Urothelium cell line (cell line): Measurements from ENCODE around the gene PCDH1.
"Not testable (repeated sequence)": the region's sequence is repeated elsewhere in the genome, so short reads cannot be mapped to it uniquely, and the experiment has no call there.

Experiments used
- DNase-seq: peaks from one replicate; pipeline ENCODE4 v3.0.0; 2011; ENCODE audit warnings: low spot score, mixed read lengths
- FAIRE-seq: peaks from 2 replicates; lab custom pipeline; 2011; peaks lifted over from hg19 to GRCh38; lab: Jason Lieb, UNC

PCDH1 gene

GRCh38 chr5:141840280-141840812 is 37.9 kb downstream of the PCDH1 start:
- FAIRE-seq = no peak
- no peak for DNase-seq

GRCh38 chr5:141839015-141839513 is 39.1 kb downstream of the PCDH1 start:
- no peak for FAIRE-seq
- DNase-seq = no peak

- no peak for FAIRE-seq
- no peak for DNase-seq
These were observed 39.7 kb downstream of the PCDH1 start for GRCh38 chr5:141838326-141839014.

- no peak for FAIRE-seq
- DNase-seq = no peak
These were observed 42.1 kb downstream of the PCDH1 start for GRCh38 chr5:141835928-141836670.

GRCh38 chr5:141834331-141834730 is 43.9 kb downstream of the PCDH1 start:
- FAIRE-seq (no peak), DNase-seq (no peak)

- DNase-seq = no peak
- FAIRE-seq = no peak
These were observed 46.1 kb downstream of the PCDH1 start for GRCh38 chr5:141832131-141832530.

GRCh38 chr5:141828162-141828561 is 50.0 kb downstream of the PCDH1 start:
- DNase-seq (no peak), FAIRE-seq (no peak)

GRCh38 chr5:141826674-141827073 is 51.5 kb downstream of the PCDH1 start:
- no peak for DNase-seq
- no peak for FAIRE-seq

- DNase-seq (no peak), FAIRE-seq (no peak)
These were observed 52.2 kb downstream of the PCDH1 start for GRCh38 chr5:141825791-141826560.

GRCh38 chr5:141825241-141825671 is 53.0 kb downstream of the PCDH1 start:
- no peak for DNase-seq
- no peak for FAIRE-seq

GRCh38 chr5:141824717-141825116 is 53.5 kb downstream of the PCDH1 start:
- DNase-seq (no peak), FAIRE-seq (no peak)

GRCh38 chr5:141823056-141823455 is 55.2 kb downstream of the PCDH1 start:
- no peak for FAIRE-seq
- DNase-seq = no peak

GRCh38 chr5:141822144-141822543 is 56.1 kb downstream of the PCDH1 start:
- DNase-seq (no peak), FAIRE-seq (no peak)

- FAIRE-seq (no peak), DNase-seq (peak; percentile 19)
These were observed 56.7 kb downstream of the PCDH1 start for GRCh38 chr5:141821430-141821925.

- DNase-seq, FAIRE-seq: not testable (repeated sequence)
These were observed 57.5 kb downstream of the PCDH1 start for GRCh38 chr5:141820686-141821085.

- DNase-seq (no peak), FAIRE-seq (no peak)
These were observed 60.6 kb downstream of the PCDH1 start for GRCh38 chr5:141817631-141818030.

GRCh38 chr5:141816598-141817399 is 61.4 kb downstream of the PCDH1 start:
- no peak for FAIRE-seq
- DNase-seq = no peak

GRCh38 chr5:141815796-141816180 is 62.4 kb downstream of the PCDH1 start:
- DNase-seq (no peak), FAIRE-seq (no peak)

- FAIRE-seq (no peak), DNase-seq (no peak)
These were observed 63.0 kb downstream of the PCDH1 start for GRCh38 chr5:141815051-141815795.
